Measurements from ENCODE around the gene CORO2A.

DNA sequence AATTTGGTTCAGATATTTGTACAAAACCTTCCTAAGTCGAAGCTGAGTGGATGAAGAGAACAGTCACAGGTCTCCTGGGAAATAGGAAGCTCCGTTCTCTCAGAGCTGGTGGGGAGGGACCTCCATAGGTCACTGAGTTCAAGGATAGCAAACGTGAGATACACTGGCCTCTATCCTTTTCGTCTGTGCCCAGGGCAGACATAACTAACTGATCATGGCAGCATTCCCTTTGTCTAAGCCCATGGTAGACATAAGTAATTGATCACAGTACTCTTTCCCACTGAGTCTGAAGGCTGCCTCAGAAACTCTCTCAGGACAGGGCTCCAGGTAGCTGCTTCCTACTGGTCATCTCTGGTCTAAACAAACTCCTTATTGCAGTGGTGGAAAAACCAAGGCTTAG lies 12.3 kb upstream of the CORO2A start:
- no peak for TF ChIP-seq POLR2A (IDR thresholded peaks at IDR 0.05)
- TF ChIP-seq, protein P1, sequence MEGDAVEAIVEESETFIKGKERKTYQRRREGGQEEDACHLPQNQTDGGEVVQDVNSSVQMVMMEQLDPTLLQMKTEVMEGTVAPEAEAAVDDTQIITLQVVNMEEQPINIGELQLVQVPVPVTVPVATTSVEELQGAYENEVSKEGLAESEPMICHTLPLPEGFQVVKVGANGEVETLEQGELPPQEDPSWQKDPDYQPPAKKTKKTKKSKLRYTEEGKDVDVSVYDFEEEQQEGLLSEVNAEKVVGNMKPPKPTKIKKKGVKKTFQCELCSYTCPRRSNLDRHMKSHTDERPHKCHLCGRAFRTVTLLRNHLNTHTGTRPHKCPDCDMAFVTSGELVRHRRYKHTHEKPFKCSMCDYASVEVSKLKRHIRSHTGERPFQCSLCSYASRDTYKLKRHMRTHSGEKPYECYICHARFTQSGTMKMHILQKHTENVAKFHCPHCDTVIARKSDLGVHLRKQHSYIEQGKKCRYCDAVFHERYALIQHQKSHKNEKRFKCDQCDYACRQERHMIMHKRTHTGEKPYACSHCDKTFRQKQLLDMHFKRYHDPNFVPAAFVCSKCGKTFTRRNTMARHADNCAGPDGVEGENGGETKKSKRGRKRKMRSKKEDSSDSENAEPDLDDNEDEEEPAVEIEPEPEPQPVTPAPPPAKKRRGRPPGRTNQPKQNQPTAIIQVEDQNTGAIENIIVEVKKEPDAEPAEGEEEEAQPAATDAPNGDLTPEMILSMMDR (IDR thresholded peaks at IDR 0.05): no peak

Data from heart left ventricle (tissue), 13 donors.